GM12878 (cell line): ENCODE results near the gene FYTTD1. TPM values are rescaled to one million over a fixed set of nuclear protein-coding genes. Genes with fewer than 3 reads are reported as not detected.

Experiments
- E4F1 ChIP-seq: fragments of 450-650 bp; IDR thresholded peaks from 2 replicates; pipeline ENCODE4 v1.6.1; 2018; ENCODE audit warnings: borderline replicate concordance, mild to moderate bottlenecking; ENCODE audit not compliant: partially characterized antibody
- POLR2AphosphoS5 ChIP-seq: IDR thresholded peaks from 2 replicates; pipeline ENCODE4 v1.6.1; 2011; ENCODE audit warnings: mild to moderate bottlenecking, low read length, inconsistent platforms
- SUZ12 ChIP-seq: fragments of 200-600 bp; sonication (generic); IDR thresholded peaks from one replicate; pipeline ENCODE4 v1.6.1; 2018; ENCODE audit warnings: antibody characterized with exemption, mild to moderate bottlenecking; ENCODE audit not compliant: unreplicated experiment
- ZBTB33 ChIP-seq: fragments of 450-650 bp; IDR thresholded peaks from 2 replicates; pipeline ENCODE4 v1.6.1; 2017; ENCODE audit warnings: mild to moderate bottlenecking
- polyA plus RNA-seq, 11 experiments: library from polyadenylated mRNA; depleted of rRNA in 4 of 11; unstranded in 6 of 11; stranded (reverse) in 5 of 11; fragments of >200 nt; fragmentation: Nextera tagmentation in 4 of 11; fragmentation: Illumina TruSeq in 1 of 11; extraction: Ambion mirVana in 4 of 11; extraction: Trizol in 1 of 11; gene quantifications; 1 replicate in 1 of 11; 2 replicates in 10 of 11; pipeline versions ENCODE4 v1.2.1 to v1.2.3, GENCODE V29; 2011 to 2016; ENCODE audit warnings: inconsistent platforms in 2 of 11, missing spikeins in 2 of 11, low read depth in 1 of 11
- total RNA-seq, 4 experiments: library from RNA; depleted of rRNA in 3 of 4; stranded (reverse); fragments of >200 nt in 3 of 4; fragmentation: Illumina TruSeq in 1 of 4; extraction: Trizol in 1 of 4; gene quantifications; 2 replicates each; pipeline versions ENCODE4 v1.2.1 to v1.2.3, GENCODE V29; 2013 to 2021
- TF ChIP-seq, protein P1 (sequence below): fragments of 450-650 bp; IDR thresholded peaks from 2 replicates; pipeline ENCODE4 v1.6.1; 2017; ENCODE audit warnings: mild to moderate bottlenecking, moderate library complexity
- TF ChIP-seq, protein P2 (sequence below): IDR thresholded peaks from 2 replicates; pipeline ENCODE4 v1.6.1; 2012; ENCODE audit warnings: mild to moderate bottlenecking, low read depth, low read length

Gene FYTTD1
- total and polyA plus RNA-seq, 10 of the 15 experiments (the other 5 are each of a cell fraction or from before 2014, with no cell fraction given), result 25.5 to 101 (median 59.4) TPM

DNA sequence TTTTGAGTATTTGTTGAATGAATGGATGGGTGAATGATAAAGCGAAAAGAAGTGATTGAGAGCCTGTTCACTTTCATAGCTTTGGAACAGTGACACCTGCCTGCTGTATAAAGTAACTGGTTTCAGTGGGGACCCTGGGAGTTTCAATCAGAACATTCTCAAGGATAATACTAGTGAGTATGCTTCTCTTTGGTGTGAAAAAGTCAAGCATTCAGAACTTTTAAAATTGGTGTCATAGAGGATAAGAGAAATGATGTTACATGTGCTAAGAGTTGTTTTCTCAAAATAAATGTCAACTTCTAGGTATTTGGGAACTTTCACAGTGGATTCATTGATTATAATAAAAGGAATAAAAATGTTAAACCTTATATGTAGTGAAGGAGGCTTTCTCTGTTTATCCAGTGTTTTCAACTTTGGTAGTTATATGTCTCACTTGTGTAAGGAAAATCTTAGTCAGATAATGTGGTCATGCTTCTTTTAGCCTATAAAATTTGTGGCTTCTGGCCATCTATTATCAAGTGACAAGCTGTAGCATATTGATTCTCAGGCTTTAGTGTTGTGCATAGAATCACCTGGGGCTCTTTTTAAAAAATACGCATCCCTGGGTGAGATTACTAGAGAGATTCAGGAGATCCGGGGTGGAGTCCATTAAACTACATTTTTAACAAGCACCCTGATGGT, 53.2 kb downstream of the FYTTD1 start (continued):
- TF ChIP-seq, protein P1, sequence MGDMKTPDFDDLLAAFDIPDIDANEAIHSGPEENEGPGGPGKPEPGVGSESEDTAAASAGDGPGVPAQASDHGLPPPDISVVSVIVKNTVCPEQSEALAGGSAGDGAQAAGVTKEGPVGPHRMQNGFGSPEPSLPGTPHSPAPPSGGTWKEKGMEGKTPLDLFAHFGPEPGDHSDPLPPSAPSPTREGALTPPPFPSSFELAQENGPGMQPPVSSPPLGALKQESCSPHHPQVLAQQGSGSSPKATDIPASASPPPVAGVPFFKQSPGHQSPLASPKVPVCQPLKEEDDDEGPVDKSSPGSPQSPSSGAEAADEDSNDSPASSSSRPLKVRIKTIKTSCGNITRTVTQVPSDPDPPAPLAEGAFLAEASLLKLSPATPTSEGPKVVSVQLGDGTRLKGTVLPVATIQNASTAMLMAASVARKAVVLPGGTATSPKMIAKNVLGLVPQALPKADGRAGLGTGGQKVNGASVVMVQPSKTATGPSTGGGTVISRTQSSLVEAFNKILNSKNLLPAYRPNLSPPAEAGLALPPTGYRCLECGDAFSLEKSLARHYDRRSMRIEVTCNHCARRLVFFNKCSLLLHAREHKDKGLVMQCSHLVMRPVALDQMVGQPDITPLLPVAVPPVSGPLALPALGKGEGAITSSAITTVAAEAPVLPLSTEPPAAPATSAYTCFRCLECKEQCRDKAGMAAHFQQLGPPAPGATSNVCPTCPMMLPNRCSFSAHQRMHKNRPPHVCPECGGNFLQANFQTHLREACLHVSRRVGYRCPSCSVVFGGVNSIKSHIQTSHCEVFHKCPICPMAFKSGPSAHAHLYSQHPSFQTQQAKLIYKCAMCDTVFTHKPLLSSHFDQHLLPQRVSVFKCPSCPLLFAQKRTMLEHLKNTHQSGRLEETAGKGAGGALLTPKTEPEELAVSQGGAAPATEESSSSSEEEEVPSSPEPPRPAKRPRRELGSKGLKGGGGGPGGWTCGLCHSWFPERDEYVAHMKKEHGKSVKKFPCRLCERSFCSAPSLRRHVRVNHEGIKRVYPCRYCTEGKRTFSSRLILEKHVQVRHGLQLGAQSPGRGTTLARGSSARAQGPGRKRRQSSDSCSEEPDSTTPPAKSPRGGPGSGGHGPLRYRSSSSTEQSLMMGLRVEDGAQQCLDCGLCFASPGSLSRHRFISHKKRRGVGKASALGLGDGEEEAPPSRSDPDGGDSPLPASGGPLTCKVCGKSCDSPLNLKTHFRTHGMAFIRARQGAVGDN, result no peak
- no peak for TF ChIP-seq POLR2AphosphoS5
- no peak for TF ChIP-seq SUZ12
- no peak for TF ChIP-seq E4F1
- no peak for TF ChIP-seq ZBTB33
- TF ChIP-seq, protein P2, sequence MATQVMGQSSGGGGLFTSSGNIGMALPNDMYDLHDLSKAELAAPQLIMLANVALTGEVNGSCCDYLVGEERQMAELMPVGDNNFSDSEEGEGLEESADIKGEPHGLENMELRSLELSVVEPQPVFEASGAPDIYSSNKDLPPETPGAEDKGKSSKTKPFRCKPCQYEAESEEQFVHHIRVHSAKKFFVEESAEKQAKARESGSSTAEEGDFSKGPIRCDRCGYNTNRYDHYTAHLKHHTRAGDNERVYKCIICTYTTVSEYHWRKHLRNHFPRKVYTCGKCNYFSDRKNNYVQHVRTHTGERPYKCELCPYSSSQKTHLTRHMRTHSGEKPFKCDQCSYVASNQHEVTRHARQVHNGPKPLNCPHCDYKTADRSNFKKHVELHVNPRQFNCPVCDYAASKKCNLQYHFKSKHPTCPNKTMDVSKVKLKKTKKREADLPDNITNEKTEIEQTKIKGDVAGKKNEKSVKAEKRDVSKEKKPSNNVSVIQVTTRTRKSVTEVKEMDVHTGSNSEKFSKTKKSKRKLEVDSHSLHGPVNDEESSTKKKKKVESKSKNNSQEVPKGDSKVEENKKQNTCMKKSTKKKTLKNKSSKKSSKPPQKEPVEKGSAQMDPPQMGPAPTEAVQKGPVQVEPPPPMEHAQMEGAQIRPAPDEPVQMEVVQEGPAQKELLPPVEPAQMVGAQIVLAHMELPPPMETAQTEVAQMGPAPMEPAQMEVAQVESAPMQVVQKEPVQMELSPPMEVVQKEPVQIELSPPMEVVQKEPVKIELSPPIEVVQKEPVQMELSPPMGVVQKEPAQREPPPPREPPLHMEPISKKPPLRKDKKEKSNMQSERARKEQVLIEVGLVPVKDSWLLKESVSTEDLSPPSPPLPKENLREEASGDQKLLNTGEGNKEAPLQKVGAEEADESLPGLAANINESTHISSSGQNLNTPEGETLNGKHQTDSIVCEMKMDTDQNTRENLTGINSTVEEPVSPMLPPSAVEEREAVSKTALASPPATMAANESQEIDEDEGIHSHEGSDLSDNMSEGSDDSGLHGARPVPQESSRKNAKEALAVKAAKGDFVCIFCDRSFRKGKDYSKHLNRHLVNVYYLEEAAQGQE, result no peak
